ENCODE measurements around the gene ZDHHC3.

DNA sequence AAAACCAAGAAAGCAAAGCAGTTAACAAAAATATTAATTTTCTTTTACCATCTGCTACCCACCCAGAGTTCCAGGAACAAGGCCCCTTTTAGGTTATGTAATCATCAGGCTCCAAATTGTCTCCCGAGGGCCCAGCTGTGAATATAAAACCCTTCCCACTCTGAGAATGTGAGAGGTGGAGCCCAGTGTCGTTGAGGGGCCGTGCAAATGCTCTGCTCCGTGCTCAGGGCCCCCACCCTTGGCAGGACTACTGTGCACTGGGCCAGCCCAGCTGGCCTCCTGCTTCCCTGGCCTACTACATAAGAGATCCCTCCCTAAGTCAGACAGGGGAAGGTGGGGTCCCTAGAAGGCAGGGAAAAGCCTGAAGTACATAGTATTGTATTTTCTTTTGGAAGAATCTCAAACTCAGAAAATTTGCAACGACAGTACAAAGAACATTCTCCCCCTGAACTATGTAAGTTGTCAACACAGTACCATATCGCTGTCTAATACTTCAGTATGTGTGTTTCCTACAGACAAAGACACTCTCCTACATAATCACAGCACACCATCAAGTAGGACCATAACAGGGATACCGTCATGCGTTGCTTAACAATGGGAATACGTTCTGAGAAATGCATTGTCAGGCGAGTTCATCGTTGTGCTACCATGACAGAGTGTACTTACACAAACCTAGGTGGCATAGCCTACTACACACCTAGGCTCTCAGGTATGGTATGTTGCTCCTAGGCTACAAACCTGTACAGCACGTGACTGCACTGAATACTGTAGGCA is 45.7 kb upstream of the ZDHHC3 start:
- TF ChIP-seq POLR2A (IDR thresholded peaks at IDR 0.05), result no peak
- TF ChIP-seq, protein P1, sequence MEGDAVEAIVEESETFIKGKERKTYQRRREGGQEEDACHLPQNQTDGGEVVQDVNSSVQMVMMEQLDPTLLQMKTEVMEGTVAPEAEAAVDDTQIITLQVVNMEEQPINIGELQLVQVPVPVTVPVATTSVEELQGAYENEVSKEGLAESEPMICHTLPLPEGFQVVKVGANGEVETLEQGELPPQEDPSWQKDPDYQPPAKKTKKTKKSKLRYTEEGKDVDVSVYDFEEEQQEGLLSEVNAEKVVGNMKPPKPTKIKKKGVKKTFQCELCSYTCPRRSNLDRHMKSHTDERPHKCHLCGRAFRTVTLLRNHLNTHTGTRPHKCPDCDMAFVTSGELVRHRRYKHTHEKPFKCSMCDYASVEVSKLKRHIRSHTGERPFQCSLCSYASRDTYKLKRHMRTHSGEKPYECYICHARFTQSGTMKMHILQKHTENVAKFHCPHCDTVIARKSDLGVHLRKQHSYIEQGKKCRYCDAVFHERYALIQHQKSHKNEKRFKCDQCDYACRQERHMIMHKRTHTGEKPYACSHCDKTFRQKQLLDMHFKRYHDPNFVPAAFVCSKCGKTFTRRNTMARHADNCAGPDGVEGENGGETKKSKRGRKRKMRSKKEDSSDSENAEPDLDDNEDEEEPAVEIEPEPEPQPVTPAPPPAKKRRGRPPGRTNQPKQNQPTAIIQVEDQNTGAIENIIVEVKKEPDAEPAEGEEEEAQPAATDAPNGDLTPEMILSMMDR (IDR thresholded peaks at IDR 0.05), result no peak
